GM21360 (cell line): ENCODE results near the gene SAMHD1.
"Not testable (repeated sequence)": the region's sequence is repeated elsewhere in the genome, so short reads cannot be mapped to it uniquely, and the experiment has no call there.

Source experiments
- ATAC-seq: cut with Tn5 transposase; IDR thresholded peaks from one replicate; pipeline ENCODE4 v1.9.1; 2021; ENCODE audit warnings: mild to moderate bottlenecking, moderate library complexity; ENCODE audit not compliant: unreplicated experiment

Gene SAMHD1

DNA sequence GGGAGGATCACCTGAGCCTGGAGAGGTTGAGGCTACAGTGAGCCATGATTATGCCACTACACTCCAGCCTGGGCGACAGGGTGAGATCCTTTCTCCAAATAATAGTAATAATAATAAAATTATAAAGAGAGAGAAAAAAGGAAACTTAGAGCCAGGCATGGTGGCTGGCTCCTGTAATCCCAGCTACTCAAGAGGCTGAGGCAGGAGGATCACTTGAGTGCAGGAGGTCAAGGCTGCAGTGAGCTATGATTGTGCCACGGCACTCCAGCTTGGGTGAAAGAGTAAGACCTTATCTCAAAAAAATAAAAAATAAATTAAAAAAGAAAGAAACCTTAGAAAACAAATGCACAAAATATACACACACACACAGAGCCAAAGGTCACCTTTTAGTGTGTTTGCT, 5.2 kb upstream of the SAMHD1 start:
- no peak for ATAC-seq

DNA sequence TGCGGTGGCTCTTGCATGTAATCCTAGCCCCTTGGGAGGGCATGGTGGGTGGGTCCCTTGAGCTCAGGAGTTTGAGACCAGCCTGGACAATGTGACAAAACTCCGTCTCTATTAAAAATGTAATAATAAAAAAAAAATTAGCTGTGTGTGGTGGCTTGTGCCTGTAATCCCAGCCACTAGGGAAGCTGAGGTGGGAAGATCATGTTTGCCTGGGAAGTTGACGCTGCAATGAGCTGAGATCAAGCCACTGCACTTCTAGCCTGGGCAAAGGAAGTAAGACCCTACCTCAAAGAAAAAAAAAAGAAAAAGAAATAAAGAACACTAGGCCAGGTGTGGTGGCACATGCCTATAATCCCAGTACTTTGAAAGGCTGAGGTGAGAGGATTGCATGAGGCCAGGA, 4.5 kb upstream of the SAMHD1 start:
- ATAC-seq = no peak

GRCh38 chr20:36951979-36952738, 651 bp upstream of the SAMHD1 start:
- no peak for ATAC-seq

DNA sequence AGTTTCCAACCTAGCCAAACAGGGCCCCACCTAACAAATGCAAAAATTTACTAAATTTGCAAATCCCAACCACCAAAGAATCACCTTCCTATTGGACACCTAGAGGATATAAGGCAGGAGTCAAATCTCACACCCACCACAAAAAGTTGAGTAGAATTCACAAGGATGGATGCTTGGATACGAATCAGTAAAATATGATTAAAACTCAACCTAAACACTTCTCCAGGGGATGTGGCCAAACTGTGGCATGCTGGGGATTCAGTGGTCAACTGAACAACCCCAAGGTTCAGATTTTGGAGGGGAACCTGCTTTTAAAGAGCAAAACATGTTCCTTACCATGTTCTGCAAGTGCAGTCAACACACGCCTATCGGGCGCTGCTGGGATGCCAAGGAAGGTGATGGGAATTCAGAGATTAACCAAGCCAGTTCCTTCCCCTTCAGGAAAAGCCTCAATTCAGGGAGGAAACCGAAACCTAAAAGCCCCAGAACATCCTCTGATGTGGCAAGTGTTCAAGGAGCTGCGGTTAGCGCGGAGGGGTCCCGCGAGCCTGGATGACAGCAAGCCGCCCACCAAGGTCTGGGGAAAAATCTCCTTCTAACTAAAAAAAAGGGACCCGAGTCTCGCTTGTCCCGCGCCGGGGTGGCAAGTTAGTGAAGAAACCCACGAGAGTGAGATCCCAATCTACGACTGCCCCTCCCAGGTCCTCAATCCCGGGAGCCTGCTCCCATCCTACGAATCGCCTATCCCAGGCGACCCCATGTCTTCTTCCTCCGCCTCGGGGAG, 902 bp downstream of the SAMHD1 start:
- ATAC-seq = no peak

GRCh38 chr20:36941401-36941835, 10.1 kb downstream of the SAMHD1 start:
- ATAC-seq = no peak

GRCh38 chr20:36937402-36937770, 14.1 kb downstream of the SAMHD1 start:
- ATAC-seq = no peak

DNA sequence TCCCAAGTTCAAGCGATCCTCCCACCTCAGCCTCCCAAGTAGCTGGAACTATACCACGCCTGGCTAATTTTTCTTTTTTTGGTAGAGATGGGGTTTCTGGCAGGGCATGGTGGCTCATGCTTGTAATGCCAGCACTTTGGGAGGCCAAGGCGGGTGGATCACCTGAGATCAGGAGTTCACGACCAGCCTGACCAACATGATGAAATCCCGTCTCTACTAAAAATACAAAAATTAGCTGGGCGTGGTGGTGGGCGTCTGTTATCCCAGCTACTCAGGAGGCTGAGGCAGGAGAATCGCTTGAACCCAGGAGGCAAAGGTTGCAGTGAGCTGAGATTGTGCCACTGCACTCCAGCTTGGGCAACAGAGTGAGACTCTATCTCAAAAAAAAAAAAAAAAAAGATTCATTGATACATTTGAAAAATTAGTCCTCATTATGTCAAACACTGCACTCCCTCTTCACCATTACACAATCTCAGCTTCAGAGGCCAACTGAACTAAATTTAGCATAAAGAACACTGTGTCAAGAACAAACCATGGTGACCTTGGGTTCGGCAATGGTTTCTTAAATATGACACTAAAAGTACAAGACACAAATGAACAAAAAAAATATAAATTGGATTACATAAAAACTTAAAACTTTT, 14.6 kb downstream of the SAMHD1 start:
- not testable (repeated sequence) for ATAC-seq

- no peak for ATAC-seq
These were observed 15.2 kb downstream of the SAMHD1 start for GRCh38 chr20:36936341-36936740.

DNA sequence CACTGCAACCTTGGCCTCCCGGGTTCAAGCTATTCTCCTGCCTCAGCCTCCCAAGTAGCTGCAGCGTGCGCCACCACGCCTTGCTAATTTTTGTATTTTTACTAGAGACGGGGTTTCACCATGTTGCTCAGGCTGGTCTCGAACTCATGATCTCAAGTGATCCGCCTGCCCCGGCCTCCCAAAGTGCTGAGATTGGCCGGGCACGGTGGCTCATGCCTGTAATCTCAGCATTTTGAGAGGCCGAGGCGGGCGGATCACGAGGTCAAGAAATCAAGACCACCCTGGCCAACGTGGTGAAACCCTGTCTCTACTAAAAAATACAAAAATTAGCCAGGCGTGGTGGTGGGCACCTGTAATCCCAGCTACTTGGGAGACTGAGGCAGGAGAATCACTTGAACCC, 17.9 kb downstream of the SAMHD1 start:
- not testable (repeated sequence) for ATAC-seq

DNA sequence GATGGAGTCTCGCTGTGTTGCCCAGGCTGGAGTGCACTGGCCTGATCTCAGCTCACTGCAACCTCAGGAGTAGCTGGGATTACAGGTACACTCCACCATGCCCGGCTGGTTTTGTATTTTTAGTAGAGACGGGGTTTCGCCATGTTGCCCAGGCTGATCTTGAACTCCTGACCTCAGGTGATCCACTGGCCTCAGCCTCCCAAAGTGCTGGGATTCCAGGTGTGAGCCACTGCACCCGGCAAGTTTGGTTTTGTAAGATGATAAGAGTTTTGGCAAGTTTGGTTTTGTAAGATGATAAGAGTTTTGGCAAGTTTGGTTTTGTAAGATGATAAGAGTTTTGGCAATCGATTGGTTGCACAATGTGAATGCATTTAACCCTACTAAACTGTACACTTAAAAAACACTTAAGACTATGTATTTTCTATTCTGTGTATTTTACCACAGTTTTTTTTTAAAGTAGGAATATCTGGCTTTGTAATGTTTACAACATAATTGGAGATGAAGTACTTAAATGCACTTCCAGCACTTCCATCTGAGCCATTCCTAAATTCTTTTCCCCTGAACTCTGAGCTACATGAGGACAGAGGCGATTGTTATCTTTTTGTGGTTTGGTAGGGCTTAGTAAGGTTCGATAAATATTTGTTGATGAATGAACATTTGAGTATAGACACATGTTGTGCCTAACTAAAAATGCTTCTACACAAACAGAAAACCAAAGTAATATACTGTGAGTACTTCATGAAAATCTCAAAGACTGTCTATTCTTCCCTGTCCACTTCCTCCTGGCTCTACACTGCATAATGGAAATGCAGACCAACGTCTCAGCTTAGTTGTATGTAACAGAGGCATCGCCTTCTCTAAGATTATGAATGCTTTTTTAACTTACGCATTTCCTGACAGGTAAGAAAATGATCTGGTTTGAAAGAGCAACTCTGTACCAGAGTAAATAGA, 18.8 kb downstream of the SAMHD1 start:
- no peak for ATAC-seq

DNA sequence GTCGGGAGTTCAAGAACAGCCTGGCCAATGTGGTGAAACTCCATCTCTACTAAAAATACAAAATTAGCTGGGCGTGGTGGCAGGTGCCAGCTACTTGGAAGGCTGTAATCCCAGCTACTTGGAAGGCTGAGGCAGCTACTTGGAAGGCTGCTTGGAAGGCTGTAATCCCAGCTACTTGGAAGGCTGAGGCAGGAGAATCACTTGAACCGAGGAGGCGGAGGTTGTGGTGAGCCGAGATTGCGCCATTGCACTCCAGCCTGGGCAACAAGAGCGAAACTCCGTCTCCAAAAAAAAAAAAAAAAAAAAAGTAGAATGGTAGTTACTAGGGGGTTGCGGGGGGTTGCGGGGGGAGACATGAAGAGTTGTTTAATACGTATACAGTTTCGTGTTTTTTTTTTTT, 19.4 kb downstream of the SAMHD1 start:
- ATAC-seq = not testable (repeated sequence)

DNA sequence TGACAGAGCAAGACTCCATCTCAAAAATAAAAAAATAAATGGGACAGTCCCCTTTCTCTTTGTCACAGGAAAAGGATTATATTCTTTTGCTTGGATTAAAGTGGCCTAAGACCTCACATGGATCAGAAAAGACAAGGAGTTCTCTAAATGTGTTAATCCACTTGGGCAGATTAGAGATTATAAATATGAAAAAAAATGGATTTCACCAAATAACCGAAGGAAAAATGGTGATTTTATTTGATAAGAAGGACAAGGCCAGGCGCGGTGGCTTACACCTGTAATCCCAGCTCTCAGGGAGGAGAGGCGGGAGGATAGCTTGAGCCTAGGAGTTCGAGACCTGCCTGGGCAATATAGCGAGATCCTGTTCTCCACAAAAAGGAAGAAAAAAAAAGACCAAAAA, 21.8 kb downstream of the SAMHD1 start:
- no peak for ATAC-seq

- no peak for ATAC-seq
These were observed 22.2 kb downstream of the SAMHD1 start for GRCh38 chr20:36929290-36929689.

- no peak for ATAC-seq
These were observed 23.8 kb downstream of the SAMHD1 start for GRCh38 chr20:36927704-36928103.

DNA sequence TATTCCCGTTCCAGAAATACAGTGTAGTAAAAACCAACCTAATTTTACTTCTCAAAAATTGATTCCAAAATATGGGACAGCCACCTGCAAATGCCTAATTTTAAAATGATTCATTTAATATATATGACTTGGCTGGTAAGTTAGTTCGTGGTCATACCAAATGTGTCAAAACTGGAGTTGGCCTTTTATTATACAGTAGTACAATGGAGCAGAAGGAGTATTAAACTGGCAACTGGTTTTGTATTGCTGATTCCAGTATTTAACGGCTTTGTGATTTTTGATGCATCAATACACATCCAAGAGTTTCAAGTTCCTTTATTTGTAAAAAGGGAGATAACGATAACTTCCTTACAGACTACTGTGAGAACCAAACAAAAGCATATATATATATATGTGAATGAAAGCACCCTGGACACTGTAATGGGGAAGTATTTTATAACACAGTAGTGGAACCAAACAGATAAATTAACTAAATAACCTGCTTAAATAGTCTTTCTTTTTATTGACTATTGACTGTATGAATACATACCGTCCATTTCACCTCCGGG, 24.8 kb downstream of the SAMHD1 start:
- no peak for ATAC-seq

- ATAC-seq = no peak
These were observed 26.3 kb downstream of the SAMHD1 start for GRCh38 chr20:36925234-36925633.

DNA sequence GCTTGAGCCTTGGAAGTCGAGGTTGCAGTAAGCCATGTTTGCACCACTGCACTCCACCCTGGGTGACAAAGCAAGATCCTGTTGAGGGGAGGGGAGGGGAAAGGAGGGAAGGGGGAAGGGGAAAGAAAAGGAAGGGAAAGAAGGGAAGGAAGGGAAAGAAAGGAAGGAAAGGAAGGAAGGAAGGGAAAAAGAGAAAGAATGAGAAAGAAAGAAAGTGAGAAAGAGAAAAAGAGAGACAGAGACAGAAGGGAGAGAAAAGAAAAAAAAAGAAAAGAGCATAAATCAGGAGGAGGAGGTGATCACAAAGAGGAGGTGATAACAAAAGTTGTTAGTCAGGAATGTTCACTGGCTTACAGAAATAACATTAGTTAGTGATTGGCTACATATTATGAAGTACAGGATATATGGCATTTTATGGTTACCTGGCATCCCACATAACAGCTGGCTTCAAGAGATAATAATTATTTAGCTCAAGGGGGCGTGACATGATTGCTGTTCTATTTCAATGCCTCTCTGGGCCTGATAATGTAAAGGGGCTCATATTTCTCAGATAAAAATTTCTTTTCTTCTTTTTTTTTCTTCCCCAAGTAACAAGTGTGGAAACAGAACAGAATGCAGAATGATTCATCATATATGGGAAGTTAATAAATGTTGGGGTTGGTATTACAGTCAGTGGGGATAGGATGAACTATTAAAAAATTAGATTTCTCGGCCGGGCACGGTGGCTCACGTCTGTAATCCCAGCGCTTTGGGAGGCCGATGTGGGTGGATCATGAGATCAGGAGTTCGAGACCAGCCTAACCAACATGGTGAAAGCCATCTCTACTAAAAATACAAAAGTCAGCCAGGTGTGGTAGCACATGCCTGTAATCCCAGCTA, 27.1 kb downstream of the SAMHD1 start:
- ATAC-seq = no peak

DNA sequence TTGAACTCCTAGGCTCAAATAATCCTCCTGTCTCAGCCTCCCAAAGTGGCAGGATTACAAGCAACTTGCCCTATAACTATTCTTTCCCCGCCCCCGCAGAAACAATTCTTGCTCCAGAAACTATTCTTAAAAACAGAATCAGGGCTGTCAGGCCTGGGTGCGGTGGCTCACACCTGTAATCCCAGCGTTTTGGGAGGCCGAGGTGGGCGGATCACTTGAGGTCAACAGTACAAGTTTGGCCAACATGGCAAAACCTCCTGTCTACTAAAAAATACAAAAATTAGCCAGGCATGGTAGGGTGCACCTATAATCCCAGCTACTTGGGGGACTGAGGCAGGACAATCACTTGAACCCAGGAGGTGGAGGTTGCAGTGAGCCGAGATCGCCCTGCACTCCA, 31.2 kb downstream of the SAMHD1 start:
- ATAC-seq = no peak

DNA sequence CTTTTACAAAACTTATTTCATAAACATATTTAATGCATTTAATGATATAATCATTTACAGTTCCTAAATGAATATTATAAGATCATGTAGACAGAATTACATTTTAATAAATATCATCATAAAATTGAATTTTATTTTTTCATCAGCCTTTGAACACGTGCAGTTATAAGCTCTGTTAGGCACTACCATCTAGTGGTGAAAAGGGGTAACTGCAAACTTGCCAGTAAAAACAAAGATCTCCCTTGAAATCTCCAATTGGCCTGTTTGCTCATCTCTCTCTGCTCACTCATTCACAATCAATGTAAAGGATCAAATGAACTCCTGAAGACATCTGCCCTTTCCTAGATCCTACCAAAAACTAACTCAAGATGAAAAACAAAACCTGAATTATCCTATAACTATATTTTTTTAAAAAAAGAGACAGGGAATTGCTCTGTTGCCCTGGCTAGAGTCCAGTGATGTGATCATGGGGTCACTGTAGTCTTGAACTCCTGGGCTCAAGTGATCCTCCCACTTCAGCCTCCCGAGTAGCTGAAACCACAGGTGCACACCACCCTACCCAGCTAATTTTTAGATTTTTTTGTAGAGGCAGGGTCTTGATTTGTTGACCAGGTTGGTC, 31.7 kb downstream of the SAMHD1 start:
- ATAC-seq = no peak
